HCT116 (cell line): ENCODE data around the gene LAMB2. TPM values are rescaled to one million over a fixed set of nuclear protein-coding genes. Genes with fewer than 3 reads are reported as not detected.

ENCODE experiments used
- ATAC-seq: fragments of 200-7000 bp; cut with Tn5 transposase; 2 replicates; pipeline ENCODE4 v1.9.1; 2020; ENCODE audit warnings: mild to moderate bottlenecking, moderate library complexity
- BruUV-seq: library from RNA; stranded (reverse); fragments of 400-500 nt; replicated peaks from 2 replicates; lab custom pipeline; 2021; lab: Mats Ljungman, UMichigan
- CTCF ChIA-PET: fragments of 300-600 bp; sonication (Branson Sonifier 250); formaldehyde crosslinking; loops from one replicate; lab custom pipeline; 2021; ENCODE audit warnings: antibody characterized with exemption; lab: Charles Lee
- POLR2A ChIA-PET: fragments of 300-600, 350-600 bp; sonication (Branson Sonifier 250); formaldehyde crosslinking; loops from one replicate; lab custom pipeline; 2021; ENCODE audit warnings: antibody characterized with exemption; lab: Charles Lee
- RAD21 ChIA-PET, 2 experiments: fragments of 300-600 bp; sonication (Branson Sonifier 250); formaldehyde crosslinking; loops; one replicate each; lab custom pipeline; 2023; ENCODE audit warnings: low total read pairs in 2 of 2; ENCODE audit not compliant: uncharacterized antibody in 2 of 2, unreplicated experiment in 2 of 2, low non-redundant PET in 1 of 2; lab: Charles Lee
- DNase-seq: peaks from one replicate; pipeline ENCODE4 v3.0.0-alpha.2; 2010; ENCODE audit warnings: low read depth, low spot score
- H2AFZ ChIP-seq: fragments of 200-600 bp; shearing (Covaris generic), sonication (generic); 2 replicates; pipeline ENCODE4 v1.6.1; 2017; ENCODE audit warnings: low read depth, mixed run types, mixed read lengths, antibody characterized with exemption, low read length; ENCODE audit not compliant: poor library complexity, severe bottlenecking
- H3K27ac ChIP-seq: 2 replicates; pipeline ENCODE4 v1.5.1; 2012; ENCODE audit warnings: low read depth, low read length
- H3K27me3 ChIP-seq: fragments of 200-600 bp; sonication (generic); 2 replicates; pipeline ENCODE4 v1.6.1; 2016; ENCODE audit warnings: mixed run types, low read length, mixed read lengths; ENCODE audit not compliant: insufficient read depth
- H3K36me3 ChIP-seq, 2 experiments: fragments of 200-500 bp in 1 of 2; fragments of 200-600 bp in 1 of 2; sonication (Bioruptor generic) in 1 of 2; sonication (generic) in 1 of 2; 2 replicates each; pipeline versions ENCODE4 v1.5.1 to v1.6.1; 2014 to 2016; ENCODE audit warnings: low read length in 2 of 2, inconsistent platforms in 1 of 2, mixed read lengths in 1 of 2, mixed run types in 1 of 2; ENCODE audit not compliant: insufficient read depth in 2 of 2, control insufficient read depth in 1 of 2
- H3K4me1 ChIP-seq, 2 experiments: fragments of 200-600 bp in 1 of 2; sonication (generic) in 1 of 2; 2 replicates each; pipeline versions ENCODE4 v1.5.1 to v1.6.1; 2012 to 2017; ENCODE audit warnings: low read length in 2 of 2, inconsistent platforms in 1 of 2, mild to moderate bottlenecking in 1 of 2, mixed read lengths in 1 of 2, mixed run types in 1 of 2, moderate library complexity in 1 of 2; ENCODE audit not compliant: insufficient read depth in 2 of 2, control insufficient read depth in 1 of 2
- H3K4me2 ChIP-seq: fragments of 200-600 bp; sonication (generic); 2 replicates; pipeline ENCODE4 v1.6.1; 2017; ENCODE audit warnings: mixed run types, low read length, mixed read lengths
- H3K4me3 ChIP-seq, 2 experiments: fragments of 200-600 bp in 1 of 2; sonication (generic) in 1 of 2; replicated peaks in 1 of 2; 2 replicates each; pipeline ENCODE4 v1.5.1; 2011 to 2016; ENCODE audit warnings: low read length in 2 of 2, control low read depth in 1 of 2, low read depth in 1 of 2, mild to moderate bottlenecking in 1 of 2, mixed read lengths in 1 of 2, mixed run types in 1 of 2
- H3K79me2 ChIP-seq: fragments of 200-600 bp; sonication (generic); 2 replicates; pipeline ENCODE4 v1.6.1; 2017; ENCODE audit warnings: mild to moderate bottlenecking, mixed run types, low read length, moderate library complexity, mixed read lengths; ENCODE audit not compliant: insufficient read depth
- H3K9ac ChIP-seq: fragments of 200-600 bp; sonication (generic); 2 replicates; pipeline ENCODE4 v1.6.1; 2016; ENCODE audit warnings: low read length, mixed read lengths
- H3K9me2 ChIP-seq: fragments of 200-600 bp; sonication (generic), shearing (Covaris generic); 2 replicates; pipeline ENCODE4 v1.6.1; 2017; ENCODE audit warnings: mixed run types, mild to moderate bottlenecking, moderate library complexity; ENCODE audit not compliant: insufficient read depth
- H3K9me3 ChIP-seq, 2 experiments: fragments of 200-500 bp in 1 of 2; fragments of 200-600 bp in 1 of 2; sonication (Bioruptor generic) in 1 of 2; sonication (generic) in 1 of 2; 2 replicates each; pipeline ENCODE4 v1.6.1; 2014 to 2017; ENCODE audit warnings: low read length in 2 of 2, mixed read lengths in 2 of 2, inconsistent platforms in 1 of 2, low read depth in 1 of 2, mild to moderate bottlenecking in 1 of 2, mixed run types in 1 of 2, moderate library complexity in 1 of 2; ENCODE audit not compliant: control insufficient read depth in 1 of 2, insufficient read depth in 1 of 2
- H4K20me1 ChIP-seq: fragments of 200-600 bp; sonication (generic), shearing (Covaris generic); 2 replicates; pipeline ENCODE4 v1.6.1; 2017; ENCODE audit warnings: mixed run types, mild to moderate bottlenecking, moderate library complexity; ENCODE audit not compliant: insufficient read depth
- ELF1 ChIP-seq: IDR thresholded peaks from 2 replicates; pipeline ENCODE4 v1.6.1; 2012; ENCODE audit warnings: low read depth, borderline replicate concordance
- EZH2phosphoT487 ChIP-seq: fragments of 200-600 bp; IDR thresholded peaks from 2 replicates; pipeline ENCODE4 v1.6.1; 2018; ENCODE audit warnings: antibody characterized with exemption, borderline replicate concordance
- SIN3A ChIP-seq: IDR thresholded peaks from 2 replicates; pipeline ENCODE4 v1.6.1; 2012; ENCODE audit warnings: low read depth
- YY1 ChIP-seq: IDR thresholded peaks from 2 replicates; pipeline ENCODE4 v1.6.1; 2011; ENCODE audit warnings: low read length, low read depth, moderate library complexity, mild to moderate bottlenecking; ENCODE audit not compliant: insufficient replicate concordance; ENCODE audit errors: extremely low read depth
- intact Hi-C: fragments of 100-400 bp; cut with micrococcal nuclease; formaldehyde crosslinking; loops from 2 replicates; pipeline ENCODE4 v1.10.0; 2022
- total RNA-seq: library from RNA; stranded (reverse); gene quantifications from one replicate; pipeline ENCODE4 v1.2.1, GENCODE V29; 2021; ENCODE audit not compliant: unreplicated experiment
- TF ChIP-seq, protein P1 (sequence below): IDR thresholded peaks from 2 replicates; pipeline ENCODE4 v1.6.1; 2012; ENCODE audit warnings: low read depth

LAMB2 gene
- total RNA-seq, 1 experiment from 2014 or later, result 213 TPM

DNA sequence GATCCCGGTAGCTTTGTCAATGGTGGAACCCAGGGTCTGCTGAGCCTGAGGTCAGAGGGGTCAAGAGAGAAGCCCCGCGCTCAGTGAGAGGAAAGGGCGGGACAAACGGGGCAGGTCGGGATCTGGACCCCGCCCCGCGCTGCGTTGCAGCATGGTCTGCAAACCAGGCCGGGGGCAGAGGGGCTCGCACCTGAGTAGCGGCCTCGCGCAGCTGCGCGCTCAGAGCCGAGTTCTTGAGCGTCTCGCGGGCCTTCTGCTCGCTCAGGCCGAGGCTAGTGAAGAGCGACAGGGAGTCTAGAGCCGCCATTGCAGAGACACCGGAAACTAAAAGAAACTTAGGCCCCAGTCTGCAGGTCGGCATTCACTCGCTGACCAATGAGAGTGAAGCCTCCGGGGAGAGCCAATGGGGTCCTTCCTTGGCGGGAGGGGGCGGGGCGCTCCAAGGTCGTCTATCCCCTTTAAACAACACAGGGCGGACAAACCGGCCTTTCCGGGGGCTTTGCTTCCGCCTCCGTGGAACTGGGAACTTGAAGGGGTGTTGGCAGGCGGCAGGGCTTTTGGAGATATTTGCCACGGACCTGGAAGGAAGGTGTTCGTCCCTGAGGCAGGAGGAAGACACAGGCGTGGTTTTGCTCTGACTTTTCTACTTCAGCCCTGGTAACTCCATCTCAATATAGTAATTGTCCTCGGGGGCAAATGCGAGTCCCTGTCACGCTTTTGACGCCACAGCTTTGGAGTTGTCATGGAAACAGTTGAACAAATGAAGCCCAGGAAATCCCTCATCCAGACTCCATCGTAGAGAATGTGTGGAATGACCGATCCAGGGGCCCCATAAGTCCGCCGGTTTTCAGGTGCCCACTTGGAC lies 28.2 kb downstream of the LAMB2 start, which contains the start of gene QARS1 (continued):
- no peak; the same call in 1 of the 2 replicates for TF ChIP-seq ELF1
- TF ChIP-seq, protein P1, sequence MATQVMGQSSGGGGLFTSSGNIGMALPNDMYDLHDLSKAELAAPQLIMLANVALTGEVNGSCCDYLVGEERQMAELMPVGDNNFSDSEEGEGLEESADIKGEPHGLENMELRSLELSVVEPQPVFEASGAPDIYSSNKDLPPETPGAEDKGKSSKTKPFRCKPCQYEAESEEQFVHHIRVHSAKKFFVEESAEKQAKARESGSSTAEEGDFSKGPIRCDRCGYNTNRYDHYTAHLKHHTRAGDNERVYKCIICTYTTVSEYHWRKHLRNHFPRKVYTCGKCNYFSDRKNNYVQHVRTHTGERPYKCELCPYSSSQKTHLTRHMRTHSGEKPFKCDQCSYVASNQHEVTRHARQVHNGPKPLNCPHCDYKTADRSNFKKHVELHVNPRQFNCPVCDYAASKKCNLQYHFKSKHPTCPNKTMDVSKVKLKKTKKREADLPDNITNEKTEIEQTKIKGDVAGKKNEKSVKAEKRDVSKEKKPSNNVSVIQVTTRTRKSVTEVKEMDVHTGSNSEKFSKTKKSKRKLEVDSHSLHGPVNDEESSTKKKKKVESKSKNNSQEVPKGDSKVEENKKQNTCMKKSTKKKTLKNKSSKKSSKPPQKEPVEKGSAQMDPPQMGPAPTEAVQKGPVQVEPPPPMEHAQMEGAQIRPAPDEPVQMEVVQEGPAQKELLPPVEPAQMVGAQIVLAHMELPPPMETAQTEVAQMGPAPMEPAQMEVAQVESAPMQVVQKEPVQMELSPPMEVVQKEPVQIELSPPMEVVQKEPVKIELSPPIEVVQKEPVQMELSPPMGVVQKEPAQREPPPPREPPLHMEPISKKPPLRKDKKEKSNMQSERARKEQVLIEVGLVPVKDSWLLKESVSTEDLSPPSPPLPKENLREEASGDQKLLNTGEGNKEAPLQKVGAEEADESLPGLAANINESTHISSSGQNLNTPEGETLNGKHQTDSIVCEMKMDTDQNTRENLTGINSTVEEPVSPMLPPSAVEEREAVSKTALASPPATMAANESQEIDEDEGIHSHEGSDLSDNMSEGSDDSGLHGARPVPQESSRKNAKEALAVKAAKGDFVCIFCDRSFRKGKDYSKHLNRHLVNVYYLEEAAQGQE, result no peak

DNA sequence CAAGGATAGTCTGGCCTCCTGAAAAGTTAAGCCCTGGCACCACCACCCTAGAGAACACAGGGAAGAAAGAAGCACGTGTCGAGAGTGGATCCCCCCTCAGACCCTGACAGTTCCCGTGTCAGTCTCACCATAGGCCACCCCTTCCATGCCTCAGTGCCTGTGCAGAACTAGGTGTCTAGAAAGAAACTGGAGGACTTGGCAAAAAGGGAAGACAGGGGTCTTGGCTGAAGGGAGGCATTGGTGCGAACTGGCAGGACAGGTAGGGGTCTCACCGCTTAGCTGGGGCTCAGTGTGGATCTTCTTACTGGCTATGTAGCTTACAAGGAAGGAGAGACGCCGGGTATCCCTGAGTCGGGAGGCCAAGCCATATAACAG lies 28.8 kb downstream of the LAMB2 start:
- H3K27ac ChIP-seq, result peak overlapping the region; percentile 79
- no peaks in the 10 kb centered on the region for H3K27me3 ChIP-seq
- peak overlapping the region; percentile 39 for H2AFZ ChIP-seq
- TSS peak; percentile 65 for BruUV-seq
- CTCF ChIA-PET, result interaction anchor here (1.6 kb wide), 1 partner anchor 10 kb away, joined by 6 read pairs; the partner anchor contains the start of gene QRICH1
- H3K36me3 ChIP-seq, result peaks cover 31 to 36% of the 10 kb centered on the region in 2 experiments
- peaks cover 23% of the 10 kb centered on the region for H3K79me2 ChIP-seq
- ATAC-seq, result no peak; the same call in 1 of the 2 replicates
- intact Hi-C loops, result no loop called here
- H3K4me1 ChIP-seq, result peaks cover 9 to 20% of the 10 kb centered on the region in 2 experiments; a peak in 3 of 4 replicates
- TF ChIP-seq YY1, result no peak
- TF ChIP-seq SIN3A, result no peak
- TF ChIP-seq EZH2phosphoT487, result no peak
- RAD21 ChIA-PET, result interaction anchor here in 1 of 2 experiments (1.3 kb wide), 1 partner anchor 10 kb away, joined by 3 read pairs; no protein-coding TSS in a partner anchor
- peak overlapping the region; percentile 92 for H3K9ac ChIP-seq
- POLR2A ChIA-PET, result interaction anchor here (1.4 to 2.1 kb wide), 2 partner anchors 10 to 17 kb away, joined by 3 to 11 read pairs; partner anchors contain the start of genes QRICH1 and USP19
- no peaks in the 10 kb centered on the region for H3K9me3 ChIP-seq
- DNase-seq, result no peak
- peak overlapping the region; percentile 96 for H3K4me2 ChIP-seq
- no peaks in the 10 kb centered on the region for H3K9me2 ChIP-seq
- H3K4me3 ChIP-seq, result peak overlapping the region; percentile 93 to 97
- H4K20me1 ChIP-seq, result no peaks in the 10 kb centered on the region
